IMR-90 (cell line): ENCODE results near the gene TMPRSS12. TPM values are rescaled to one million over a fixed set of nuclear protein-coding genes. Genes with fewer than 3 reads are reported as not detected.

Experiments
- ATAC-seq: fragments of 200-7000 bp; cut with Tn5 transposase; 2 replicates; pipeline ENCODE4 v1.9.1; 2020; ENCODE audit warnings: low read depth, mild to moderate bottlenecking, moderate library complexity
- BruUV-seq: library from RNA; stranded (reverse); fragments of 400-500 nt; replicated peaks from 2 replicates; lab custom pipeline; 2021; lab: Mats Ljungman, UMichigan
- CTCF ChIA-PET: fragments of 300-600 bp; formaldehyde crosslinking; extraction: SDS; loops from one replicate; lab custom pipeline; 2021; ENCODE audit warnings: antibody characterized with exemption; lab: Yijun Ruan, JAX
- POLR2A ChIA-PET: fragments of 300-600 bp; sonication (Branson Sonifier 250); formaldehyde crosslinking; loops from one replicate; lab custom pipeline; 2022; ENCODE audit warnings: antibody characterized with exemption; ENCODE audit not compliant: unreplicated experiment; lab: Charles Lee
- DNase-seq: peaks from one replicate; pipeline ENCODE4 v3.0.0; 2013
- H2AFZ ChIP-seq: replicated peaks from 2 replicates; pipeline ENCODE3; 2013; ENCODE audit warnings: low read length, mild to moderate bottlenecking; ENCODE audit not compliant: poor library complexity
- H2AK5ac ChIP-seq: 2 replicates; pipeline ENCODE4 v1.6.1; 2013; ENCODE audit warnings: low read depth, low read length, inconsistent platforms
- H2AK9ac ChIP-seq: replicated peaks from 2 replicates; pipeline ENCODE3; 2013; ENCODE audit warnings: mild to moderate bottlenecking, low read depth, low read length, moderate library complexity; ENCODE audit not compliant: poor library complexity
- H2BK120ac ChIP-seq: 2 replicates; pipeline ENCODE4 v1.6.1; 2013; ENCODE audit warnings: low read depth, low read length, inconsistent platforms
- H2BK15ac ChIP-seq: 3 replicates; pipeline ENCODE4 v1.6.1; 2013; ENCODE audit warnings: low read depth, low read length, inconsistent platforms
- H2BK20ac ChIP-seq: 2 replicates; pipeline ENCODE4 v1.6.1; 2013; ENCODE audit warnings: low read depth, mild to moderate bottlenecking, inconsistent platforms, low read length, moderate library complexity
- H2BK5ac ChIP-seq: 2 replicates; pipeline ENCODE4 v1.6.1; 2013; ENCODE audit warnings: mild to moderate bottlenecking, low read depth, low read length, inconsistent platforms; ENCODE audit not compliant: poor library complexity, severe bottlenecking
- H3K14ac ChIP-seq: replicated peaks from 2 replicates; pipeline ENCODE4 v1.6.1; 2013; ENCODE audit warnings: low read depth, low read length, inconsistent platforms
- H3K18ac ChIP-seq: 2 replicates; pipeline ENCODE4 v1.6.1; 2013; ENCODE audit warnings: low read depth, low read length, control low read depth
- H3K23ac ChIP-seq: 2 replicates; pipeline ENCODE4 v1.6.1; 2013; ENCODE audit warnings: low read depth, low read length, inconsistent platforms
- H3K27ac ChIP-seq: 2 replicates; pipeline ENCODE4 v1.5.1; 2013; ENCODE audit warnings: mild to moderate bottlenecking, control low read depth, low read length; ENCODE audit not compliant: insufficient read depth
- H3K27me3 ChIP-seq: 2 replicates; pipeline ENCODE4 v1.6.1; 2013; ENCODE audit warnings: low read length; ENCODE audit not compliant: control insufficient read depth, insufficient read depth
- H3K36me3 ChIP-seq: 2 replicates; pipeline ENCODE4 v1.6.1; 2013; ENCODE audit warnings: low read length, mixed read lengths; ENCODE audit not compliant: control insufficient read depth, insufficient read depth
- H3K4ac ChIP-seq: 2 replicates; pipeline ENCODE4 v1.6.1; 2013; ENCODE audit warnings: low read depth, low read length, inconsistent platforms
- H3K4me1 ChIP-seq: 2 replicates; pipeline ENCODE4 v1.6.1; 2013; ENCODE audit warnings: low read length, mixed read lengths; ENCODE audit not compliant: control insufficient read depth, insufficient read depth
- H3K4me2 ChIP-seq: 2 replicates; pipeline ENCODE4 v1.6.1; 2013; ENCODE audit warnings: low read depth, mild to moderate bottlenecking, control low read depth, low read length, moderate library complexity
- H3K4me3 ChIP-seq: 2 replicates; pipeline ENCODE4 v1.5.1; 2013; ENCODE audit warnings: low read depth, mild to moderate bottlenecking, control low read depth, low read length, moderate library complexity; ENCODE audit not compliant: insufficient read depth
- H3K56ac ChIP-seq: 2 replicates; pipeline ENCODE4 v1.6.1; 2013; ENCODE audit warnings: low read length, inconsistent platforms; ENCODE audit not compliant: insufficient read depth; ENCODE audit errors: extremely low read depth
- H3K79me1 ChIP-seq, 2 experiments: 2 replicates each; pipeline ENCODE4 v1.6.1; 2013; ENCODE audit warnings: low read length in 2 of 2, inconsistent platforms in 1 of 2, low read depth in 1 of 2
- H3K9ac ChIP-seq: 2 replicates; pipeline ENCODE4 v1.6.1; 2013; ENCODE audit warnings: low read depth, low read length, control low read depth
- H3K9me1 ChIP-seq: 2 replicates; pipeline ENCODE4 v1.6.1; 2013; ENCODE audit warnings: low read length, inconsistent platforms; ENCODE audit not compliant: insufficient read depth
- H3K9me3 ChIP-seq: 2 replicates; pipeline ENCODE4 v1.6.1; 2013; ENCODE audit warnings: low read length; ENCODE audit not compliant: control insufficient read depth, insufficient read depth
- H4K20me1 ChIP-seq: 2 replicates; pipeline ENCODE4 v1.6.1; 2013; ENCODE audit warnings: low read length, inconsistent platforms; ENCODE audit not compliant: insufficient read depth
- H4K5ac ChIP-seq: 2 replicates; pipeline ENCODE4 v1.6.1; 2013; ENCODE audit warnings: mild to moderate bottlenecking, low read depth, low read length, control low read depth
- H4K8ac ChIP-seq, 2 experiments: 2 replicates each; pipeline ENCODE4 v1.6.1; 2013; ENCODE audit warnings: low read depth in 2 of 2, low read length in 2 of 2, control low read depth in 1 of 2, inconsistent platforms in 1 of 2
- H4K91ac ChIP-seq: 2 replicates; pipeline ENCODE4 v1.6.1; 2013; ENCODE audit warnings: low read depth, low read length, inconsistent platforms; ENCODE audit not compliant: insufficient read depth
- BHLHE40 ChIP-seq: fragments of 150-350 bp; IDR thresholded peaks from 2 replicates; pipeline ENCODE4 v1.6.1; 2016; ENCODE audit warnings: mild to moderate bottlenecking, low read depth, low read length
- CHD1 ChIP-seq: IDR thresholded peaks from 2 replicates; pipeline ENCODE4 v1.6.1; 2012; ENCODE audit warnings: low read depth, low read length, improper control_type of control experiment
- FOS ChIP-seq: fragments of 150-350 bp; IDR thresholded peaks from 2 replicates; pipeline ENCODE4 v1.6.1; 2016; ENCODE audit warnings: low read depth, low read length
- MAFK ChIP-seq: IDR thresholded peaks from 2 replicates; pipeline ENCODE4 v1.6.1; 2012; ENCODE audit warnings: low read depth, low read length, improper control_type of control experiment
- MXI1 ChIP-seq: IDR thresholded peaks from 2 replicates; pipeline ENCODE4 v1.6.1; 2012; ENCODE audit warnings: low read depth, mild to moderate bottlenecking, low read length, moderate library complexity, borderline replicate concordance
- NFE2L2 ChIP-seq: fragments of 150-350 bp; IDR thresholded peaks from 2 replicates; pipeline ENCODE4 v1.6.1; 2016; ENCODE audit warnings: low read depth, mild to moderate bottlenecking, low read length
- RAD21 ChIP-seq: IDR thresholded peaks from 2 replicates; pipeline ENCODE4 v1.6.1; 2012; ENCODE audit warnings: low read length, improper control_type of control experiment
- SMC3 ChIP-seq: fragments of 150-350 bp; IDR thresholded peaks from 2 replicates; pipeline ENCODE4 v1.6.1; 2016; ENCODE audit warnings: low read depth, mild to moderate bottlenecking, antibody characterized with exemption, low read length, moderate library complexity
- WGBS, 2 experiments: methylation state at CpG; one replicate each; pipeline versions ENCODE4 v1.1.5 to v1.1.7; 2013; ENCODE audit warnings: missing lambda C conversion rate in 2 of 2; ENCODE audit not compliant: insufficient read length in 1 of 2; ENCODE audit errors: extremely low coverage in 2 of 2; 5-methylcytosine and 5-hydroxymethylcytosine counted together
- dilution Hi-C: fragments of 300-500 bp; cut with HindIII; formaldehyde crosslinking; loops from one replicate; pipeline ENCODE4 v1.14.3; 2018; ENCODE audit warnings: low sequenced_read_pairs; ENCODE audit not compliant: unreplicated experiment
- in situ Hi-C: fragments of 300-500 bp; cut with MboI; formaldehyde crosslinking; loops from 3 replicates; pipeline ENCODE4 v1.14.3; 2019; ENCODE audit warnings: low sequenced_read_pairs, inconsistent platforms, mixed read lengths
- intact Hi-C: fragments of 100-400 bp; cut with micrococcal nuclease; formaldehyde crosslinking; loops from 2 replicates; pipeline ENCODE4 v1.10.0; 2022
- polyA plus RNA-seq, 3 experiments: library from polyadenylated mRNA; depleted of rRNA; stranded (reverse); fragments of >200 nt; gene quantifications; 2 replicates each; pipeline ENCODE4 v1.2.3, GENCODE V29; 2012; ENCODE audit warnings: low replicate concordance in 1 of 3
- total RNA-seq: library from RNA; depleted of rRNA; stranded (reverse); fragments of >200 nt; gene quantifications from 2 replicates; pipeline ENCODE4 v1.2.3, GENCODE V29; 2012
- TF ChIP-seq, protein P1 (sequence below): fragments of 150-350 bp; IDR thresholded peaks from 2 replicates; pipeline ENCODE4 v1.6.1; 2016; ENCODE audit warnings: low read depth, mild to moderate bottlenecking, low read length, moderate library complexity, borderline replicate concordance

TMPRSS12 gene
- total and polyA plus RNA-seq, 2 of the 4 experiments (the other 2 are of a cell fraction): not detected

DNA sequence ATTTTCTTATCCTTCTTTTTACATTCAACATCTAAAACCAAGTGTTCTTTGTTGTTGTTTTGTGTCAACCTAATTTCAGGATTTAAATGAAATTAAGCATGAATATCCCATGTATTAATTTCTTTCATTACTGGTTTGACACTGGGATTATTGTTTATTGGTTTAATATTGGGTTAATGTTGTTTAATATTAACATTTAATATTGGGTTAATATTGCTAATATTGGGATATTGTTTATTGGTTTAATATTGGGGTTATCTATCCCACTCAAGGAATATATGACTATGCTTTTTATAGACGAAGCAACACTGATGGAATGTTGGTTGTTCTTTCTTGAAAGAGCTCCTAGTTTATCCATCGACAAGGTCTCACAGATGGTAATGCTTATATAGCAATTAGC, 45.9 kb downstream of the TMPRSS12 start:
- H2AK5ac ChIP-seq: no peak overlapping the region
- no peak overlapping the region for H4K5ac ChIP-seq
- no peak overlapping the region for H3K27ac ChIP-seq
- TF ChIP-seq, protein P1, sequence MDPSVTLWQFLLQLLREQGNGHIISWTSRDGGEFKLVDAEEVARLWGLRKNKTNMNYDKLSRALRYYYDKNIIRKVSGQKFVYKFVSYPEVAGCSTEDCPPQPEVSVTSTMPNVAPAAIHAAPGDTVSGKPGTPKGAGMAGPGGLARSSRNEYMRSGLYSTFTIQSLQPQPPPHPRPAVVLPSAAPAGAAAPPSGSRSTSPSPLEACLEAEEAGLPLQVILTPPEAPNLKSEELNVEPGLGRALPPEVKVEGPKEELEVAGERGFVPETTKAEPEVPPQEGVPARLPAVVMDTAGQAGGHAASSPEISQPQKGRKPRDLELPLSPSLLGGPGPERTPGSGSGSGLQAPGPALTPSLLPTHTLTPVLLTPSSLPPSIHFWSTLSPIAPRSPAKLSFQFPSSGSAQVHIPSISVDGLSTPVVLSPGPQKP: no peak
- no peak for TF ChIP-seq MXI1
- TF ChIP-seq BHLHE40: no peak
- no peak for TF ChIP-seq NFE2L2
- no peak for TF ChIP-seq CHD1
- no peak for TF ChIP-seq MAFK
- TF ChIP-seq SMC3: no peak
- TF ChIP-seq RAD21: no peak
- TF ChIP-seq FOS: no peak
- H3K79me1 ChIP-seq: no peaks in the 10 kb centered on the region
- H3K14ac ChIP-seq: no peak overlapping the region
- no peak overlapping the region for H4K8ac ChIP-seq
- no peak overlapping the region for H3K4me2 ChIP-seq
- no peaks in the 10 kb centered on the region for H3K27me3 ChIP-seq
- intact Hi-C loops: no loop called here
- H3K23ac ChIP-seq: no peak overlapping the region
- in situ Hi-C loops: no loop called here
- ChIA-PET POLR2A (interaction anchor here (0.5 kb wide), 1 partner anchor 11 kb away, joined by 5 read pairs; no protein-coding TSS in a partner anchor), CTCF (interaction anchor here (1.2 to 1.4 kb wide), 2 partner anchors 8 to 98 kb away, joined by 3 to 7 read pairs; no protein-coding TSS in a partner anchor)
- H3K56ac ChIP-seq: no peak overlapping the region
- DNase-seq (no peak), ATAC-seq (no peak)
- no peak overlapping the region for H2AK9ac ChIP-seq
- WGBS, 2 experiments: no CpG with 5 or more reads among the region's 2 CpGs
- H3K4me3 ChIP-seq: no peak overlapping the region
- dilution Hi-C loops: no loop called here
- no peak overlapping the region for H3K18ac ChIP-seq
- H4K91ac ChIP-seq: no peak overlapping the region
- no TSS peak for BruUV-seq
- H2AFZ ChIP-seq: no peak overlapping the region
- H2BK15ac ChIP-seq: no peak overlapping the region
- no peak overlapping the region for H3K4ac ChIP-seq
- H3K9me1 ChIP-seq: no peaks in the 10 kb centered on the region
- no peaks in the 10 kb centered on the region for H3K4me1 ChIP-seq
- no peak overlapping the region for H3K9ac ChIP-seq
- no peak overlapping the region for H2BK120ac ChIP-seq
- no peaks in the 10 kb centered on the region for H3K36me3 ChIP-seq
- H4K20me1 ChIP-seq: no peaks in the 10 kb centered on the region
- H3K9me3 ChIP-seq: no peaks in the 10 kb centered on the region
- H2BK20ac ChIP-seq: no peak overlapping the region
- no peak overlapping the region for H2BK5ac ChIP-seq
